Measurements from ENCODE around the gene VPS51. TPM values are rescaled to one million over a fixed set of nuclear protein-coding genes. Genes with fewer than 3 reads are reported as not detected.

Gene VPS51
- total and polyA plus RNA-seq, 2 of the 4 experiments (the other 2 are of a cell fraction) = 56.3 to 113 TPM

GRCh38 chr11:65078786-65079342, 17.1 kb upstream of the VPS51 start:
- H3K36me3 ChIP-seq (ENCODE audit: control insufficient read depth, insufficient read depth, low read length) = peaks cover 2% of the 10 kb centered on the region
- H4K5ac ChIP-seq (ENCODE audit: low read depth, low read length) = no peak overlapping the region
- H3K23ac ChIP-seq (ENCODE audit: low read depth, low read length) = no peak overlapping the region
- H3K14ac ChIP-seq (replicated peaks; ENCODE audit: low read depth, low read length) = no peak overlapping the region
- no peak overlapping the region for H3K4me3 ChIP-seq (ENCODE audit: insufficient read depth, low read depth, low read length)
- ATAC-seq (ENCODE audit: low read depth) = no peak
- H2AK5ac ChIP-seq (ENCODE audit: low read depth, low read length) = no peak overlapping the region
- no CpG with 5 or more reads among the region's 9 CpGs for WGBS, 2 experiments (ENCODE audit: extremely low coverage in 2 of 2, insufficient read length in 1 of 2)
- H3K4me2 ChIP-seq (ENCODE audit: low read depth, low read length) = no peak overlapping the region
- no peak overlapping the region for H3K4ac ChIP-seq (ENCODE audit: low read depth, low read length)
- H2AK9ac ChIP-seq (replicated peaks; ENCODE audit: low read depth, low read length, poor library complexity) = no peak overlapping the region
- no peak for DNase-seq
- POLR2A ChIA-PET (ENCODE audit: unreplicated experiment) = no interaction called here
- H4K8ac ChIP-seq (ENCODE audit: low read depth in 2 of 2, low read length in 2 of 2) = no peak overlapping the region
- no peaks in the 10 kb centered on the region for H3K4me1 ChIP-seq (ENCODE audit: control insufficient read depth, insufficient read depth, low read length)
- no peak overlapping the region for H3K18ac ChIP-seq (ENCODE audit: low read depth, low read length)
- no peaks in the 10 kb centered on the region for H4K20me1 ChIP-seq (ENCODE audit: insufficient read depth, low read length)
- no peak overlapping the region for H3K27ac ChIP-seq (ENCODE audit: insufficient read depth, low read length)
- peak overlapping the region; percentile 51 for H2AFZ ChIP-seq (replicated peaks; ENCODE audit: low read length, poor library complexity)
- H3K56ac ChIP-seq (ENCODE audit: extremely low read depth, insufficient read depth, low read length) = no peak overlapping the region
- no TSS peak for BruUV-seq (replicated peaks)
- H2BK5ac ChIP-seq (ENCODE audit: low read depth, low read length, poor library complexity, severe bottlenecking) = no peak overlapping the region
- no peaks in the 10 kb centered on the region for H3K9me3 ChIP-seq (ENCODE audit: control insufficient read depth, insufficient read depth, low read length)
- H2BK15ac ChIP-seq (ENCODE audit: low read depth, low read length) = no peak overlapping the region
- intact Hi-C loops (cut with micrococcal nuclease) (no loop called here), in situ Hi-C loops (cut with MboI; ENCODE audit: low sequenced_read_pairs) (no loop called here), dilution Hi-C loops (cut with HindIII; ENCODE audit: low sequenced_read_pairs, unreplicated experiment) (no loop called here)
- no peaks in the 10 kb centered on the region for H3K27me3 ChIP-seq (ENCODE audit: control insufficient read depth, insufficient read depth, low read length)
- H2BK20ac ChIP-seq (ENCODE audit: low read depth, low read length) = no peak overlapping the region
- CTCF ChIA-PET = no interaction called here
- H3K9ac ChIP-seq (ENCODE audit: low read depth, low read length) = no peak overlapping the region
- no peak overlapping the region for H2BK120ac ChIP-seq (ENCODE audit: low read depth, low read length)
- no peak for TF ChIP-seq MAFK (IDR thresholded peaks at IDR 0.05; ENCODE audit: low read depth, low read length)
- TF ChIP-seq MAZ (IDR thresholded peaks at IDR 0.05; ENCODE audit: borderline replicate concordance, low read depth, low read length) = no peak
- no peak for TF ChIP-seq ELK1 (IDR thresholded peaks at IDR 0.05; ENCODE audit: borderline replicate concordance, low read depth, low read length)
- no peak for TF ChIP-seq POLR2A (IDR thresholded peaks at IDR 0.05; ENCODE audit: low read depth, low read length)
- H3K9me1 ChIP-seq (ENCODE audit: insufficient read depth, low read length) = no peaks in the 10 kb centered on the region; the same call in 1 of the 2 replicates
- peaks cover 34 to 56% of the 10 kb centered on the region in 2 experiments for H3K79me1 ChIP-seq (ENCODE audit: low read depth in 1 of 2, low read length in 2 of 2)
- no peak overlapping the region for H4K91ac ChIP-seq (ENCODE audit: insufficient read depth, low read depth, low read length)

Measured in IMR-90 (cell line).